Measurements from ENCODE around the gene SLC6A3. TPM values are rescaled to one million over a fixed set of nuclear protein-coding genes. Genes with fewer than 3 reads are reported as not detected.

The SLC6A3 gene
- total RNA-seq, 2 experiments from 2014 or later = 0.08 TPM; not detected in 1

- peaks cover 46% of the 10 kb centered on the region for H3K27me3 Mint-ChIP-seq
- POLR2A ChIA-PET = no interaction called here
- H3K4me3 Mint-ChIP-seq = no peak overlapping the region
- peak; percentile 20 for DNase-seq
- peaks cover 19% of the 10 kb centered on the region for H3K4me1 Mint-ChIP-seq
- no peak for ATAC-seq (ENCODE audit: low read depth)
- no peaks in the 10 kb centered on the region for H3K36me3 Mint-ChIP-seq
- H3K9me3 Mint-ChIP-seq = no peaks in the 10 kb centered on the region
- H3K27ac Mint-ChIP-seq = no peak overlapping the region
Measured at GRCh38 chr5:1446602-1447343, 1.5 kb upstream of the SLC6A3 start.

DNA sequence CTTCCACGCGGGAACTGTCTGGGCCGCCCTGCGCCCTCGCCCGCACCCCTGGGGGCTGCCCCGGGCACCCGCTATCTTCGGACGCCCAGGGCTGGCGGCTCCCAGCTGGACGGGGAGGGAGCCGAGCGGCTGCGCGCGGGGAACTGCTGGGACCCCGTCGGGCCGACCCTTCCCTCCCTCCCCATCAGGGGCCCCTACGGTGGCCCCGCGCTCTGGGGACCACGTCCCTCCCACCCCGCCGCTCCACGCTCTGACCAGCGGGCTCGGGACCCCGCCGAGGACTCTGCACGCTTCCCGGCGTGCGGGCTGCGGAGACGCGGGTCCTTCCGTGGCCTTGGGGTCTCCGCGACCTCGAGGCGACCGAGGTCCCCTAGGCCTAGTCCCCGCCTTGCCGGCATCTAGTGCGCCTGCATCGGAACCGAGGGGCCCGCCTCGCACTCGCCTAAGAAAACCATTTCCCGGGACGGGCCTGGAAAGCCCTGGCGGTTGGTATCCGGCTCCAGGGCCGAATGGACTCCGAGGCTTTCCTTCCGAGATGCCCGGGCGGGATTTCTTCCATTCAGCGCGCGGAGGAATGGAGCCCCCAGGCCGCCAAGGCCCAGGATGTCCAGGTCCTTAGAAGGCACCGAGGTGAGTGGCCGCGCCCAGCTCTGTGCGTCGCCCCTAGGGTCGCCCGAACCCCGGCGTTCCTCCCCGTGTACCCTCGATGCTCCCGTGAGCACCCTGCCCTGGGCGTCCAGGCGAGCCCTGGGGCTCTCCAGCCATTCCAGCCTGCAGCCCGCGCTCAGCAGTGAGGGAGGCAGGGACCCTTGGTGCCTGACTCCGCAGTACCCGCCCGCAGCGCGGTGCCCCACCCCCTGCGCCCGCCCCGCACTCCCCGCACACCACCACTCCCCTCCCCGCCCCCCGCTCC is 705 bp upstream of the SLC6A3 start:
- DNase-seq = peak; percentile 24
- Mint-ChIP-seq H3K4me3 (no peak overlapping the region), H3K27ac (no peak overlapping the region), H3K36me3 (no peaks in the 10 kb centered on the region), H3K4me1 (peaks cover 19% of the 10 kb centered on the region), H3K27me3 (peaks cover 44% of the 10 kb centered on the region), H3K9me3 (no peaks in the 10 kb centered on the region)
- ATAC-seq (ENCODE audit: low read depth) = no peak
- POLR2A ChIA-PET = no interaction called here

DNA sequence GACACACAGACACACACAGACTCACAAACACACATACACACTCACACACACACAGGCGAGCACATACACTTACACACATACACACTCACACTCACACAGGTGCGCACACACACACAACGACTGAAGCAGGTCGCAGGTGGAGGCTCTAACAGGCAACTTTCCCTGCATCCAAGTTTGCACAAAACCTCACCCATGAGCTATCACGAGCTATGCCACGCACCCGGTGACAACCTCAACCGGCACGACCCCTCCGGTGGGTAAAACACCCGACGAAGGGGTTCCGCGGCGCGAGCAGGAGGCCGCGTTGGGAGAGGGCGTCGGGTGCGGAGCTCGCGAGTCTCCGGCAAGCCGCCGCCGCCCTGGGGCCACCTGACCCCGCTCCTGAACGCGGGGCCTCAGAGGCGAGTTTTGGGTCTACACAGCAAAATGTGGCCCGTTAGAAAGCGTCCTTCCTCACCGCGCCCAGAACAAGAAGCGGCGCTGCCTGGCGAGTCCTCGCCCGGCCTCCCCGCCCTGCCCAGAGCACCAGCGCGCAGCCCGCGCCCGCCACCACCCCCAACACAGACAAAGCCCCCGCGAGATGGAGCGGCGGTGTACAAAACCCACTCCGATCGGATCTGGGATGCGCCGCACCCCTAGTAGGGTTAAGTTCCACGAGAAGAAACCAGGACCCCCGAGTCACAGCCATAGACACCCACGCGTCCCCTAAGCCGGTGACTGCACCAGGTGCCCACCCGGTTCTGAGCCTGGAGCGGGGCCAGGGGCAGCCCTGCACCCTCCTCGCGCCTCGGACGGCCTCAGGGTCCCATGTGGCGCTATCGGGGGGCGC is 665 bp downstream of the SLC6A3 start:
- H3K4me1 Mint-ChIP-seq = peaks cover 19% of the 10 kb centered on the region
- peaks cover 41% of the 10 kb centered on the region for H3K27me3 Mint-ChIP-seq
- H3K9me3 Mint-ChIP-seq = peaks cover 6% of the 10 kb centered on the region
- DNase-seq (peak; percentile 28), ATAC-seq (ENCODE audit: low read depth) (no peak)
- H3K36me3 Mint-ChIP-seq = no peaks in the 10 kb centered on the region
- peak overlapping the region; percentile 18 for H3K4me3 Mint-ChIP-seq
- H3K27ac Mint-ChIP-seq = no peak overlapping the region
- POLR2A ChIA-PET = no interaction called here

- H3K9me3 Mint-ChIP-seq = peaks cover 6% of the 10 kb centered on the region
- no peak overlapping the region for H3K4me3 Mint-ChIP-seq
- POLR2A ChIA-PET = no interaction called here
- DNase-seq (peak; percentile 24), ATAC-seq (ENCODE audit: low read depth) (no peak)
- H3K4me1 Mint-ChIP-seq = peaks cover 18% of the 10 kb centered on the region
- H3K27me3 Mint-ChIP-seq = peaks cover 41% of the 10 kb centered on the region
- no peak overlapping the region for H3K27ac Mint-ChIP-seq
- no peaks in the 10 kb centered on the region for H3K36me3 Mint-ChIP-seq
Measured at GRCh38 chr5:1443991-1444360, 1.3 kb downstream of the SLC6A3 start.

- Mint-ChIP-seq H3K4me3 (no peak overlapping the region), H3K27ac (no peak overlapping the region), H3K36me3 (no peaks in the 10 kb centered on the region), H3K4me1 (peaks cover 10% of the 10 kb centered on the region), H3K9me3 (peaks cover 6% of the 10 kb centered on the region), H3K27me3 (peaks cover 41% of the 10 kb centered on the region)
- no peak for ATAC-seq (ENCODE audit: low read depth)
- DNase-seq = no peak
- POLR2A ChIA-PET = no interaction called here
Measured at GRCh38 chr5:1443171-1443570, 2.1 kb downstream of the SLC6A3 start.

DNA sequence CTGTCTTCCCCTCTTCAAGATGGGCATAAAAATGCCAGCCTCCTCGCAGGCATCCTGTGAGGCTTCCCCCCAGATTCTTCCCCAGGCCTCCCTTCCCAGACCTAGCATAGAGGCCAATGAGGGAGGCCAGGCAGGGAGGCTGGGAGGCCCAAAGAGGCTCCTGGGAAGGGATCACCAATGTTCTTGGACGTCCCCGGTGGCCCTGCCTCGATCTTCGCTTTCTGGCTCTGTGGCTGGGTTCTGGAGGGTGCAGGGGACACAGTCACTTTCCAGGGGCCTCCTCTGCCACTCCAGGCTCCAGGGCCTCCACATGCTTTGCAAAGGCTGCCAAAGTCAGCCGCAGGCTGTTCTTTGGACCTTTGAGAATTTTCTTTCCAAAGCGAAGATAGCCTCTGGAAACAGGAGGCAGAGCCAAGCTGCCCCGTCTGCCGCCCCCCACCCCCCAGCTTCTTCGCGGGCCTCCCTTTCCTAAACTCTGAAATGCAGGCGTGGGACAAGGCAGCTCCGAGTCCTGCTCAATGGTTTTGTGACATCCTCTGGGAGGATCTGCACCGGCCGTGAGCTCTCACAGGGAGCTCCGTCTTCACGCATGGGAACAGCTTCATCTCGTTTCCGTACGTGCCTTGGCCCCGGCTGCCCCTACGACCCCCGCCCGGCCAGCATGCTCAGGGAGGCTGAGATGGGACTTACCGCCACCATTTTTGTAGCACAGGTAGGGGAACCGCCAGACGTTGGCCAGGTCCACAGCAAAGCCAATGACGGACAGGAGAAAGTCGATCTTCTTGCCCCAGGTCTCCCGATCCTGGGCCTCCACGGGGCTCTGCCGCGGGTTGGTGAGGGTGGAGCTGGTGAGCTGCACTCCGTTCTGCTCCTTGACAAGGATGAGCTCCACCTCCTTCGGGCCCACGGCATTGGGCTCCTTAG is 2.8 kb downstream of the SLC6A3 start:
- H3K4me1 Mint-ChIP-seq = peaks cover 5% of the 10 kb centered on the region
- no peak for ATAC-seq (ENCODE audit: low read depth)
- peaks cover 6% of the 10 kb centered on the region for H3K9me3 Mint-ChIP-seq
- H3K27ac Mint-ChIP-seq = no peak overlapping the region
- POLR2A ChIA-PET = no interaction called here
- H3K36me3 Mint-ChIP-seq = no peaks in the 10 kb centered on the region
- DNase-seq = peak; percentile 17
- H3K27me3 Mint-ChIP-seq = peaks cover 41% of the 10 kb centered on the region
- H3K4me3 Mint-ChIP-seq = no peak overlapping the region

DNA sequence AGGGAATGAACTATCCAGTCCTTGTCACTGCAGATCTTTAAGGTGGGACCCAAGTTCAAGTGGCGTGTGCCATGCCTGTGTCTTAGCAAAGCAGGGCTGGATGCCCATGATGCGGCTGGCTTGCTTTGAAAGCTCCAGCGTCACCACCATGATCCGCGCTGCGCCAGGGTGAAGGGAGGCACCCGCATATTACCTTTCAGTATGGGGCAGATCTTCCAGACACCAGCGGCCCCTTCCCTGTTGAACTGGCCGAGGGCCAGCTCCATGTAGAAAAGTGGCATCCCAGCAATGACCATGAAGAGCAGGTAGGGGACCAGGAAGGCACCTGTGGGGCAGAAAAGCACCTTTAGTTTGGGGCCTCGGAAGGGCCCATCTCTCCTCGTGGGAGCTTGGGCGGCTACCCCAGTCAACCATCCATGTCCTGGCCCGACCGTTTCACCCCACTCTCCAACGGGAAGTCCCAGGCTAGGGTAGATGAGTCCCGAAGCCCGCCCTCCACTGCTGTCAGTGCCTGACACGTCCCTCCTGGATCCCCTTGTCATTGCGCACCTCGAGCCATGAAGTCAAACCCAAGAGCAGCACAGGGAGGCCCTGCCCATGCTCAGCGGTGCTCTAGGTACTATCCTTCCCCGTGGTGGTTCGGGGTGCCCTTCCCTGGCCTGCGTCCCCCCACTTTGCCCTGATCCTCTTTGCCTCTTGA is 3.9 kb downstream of the SLC6A3 start:
- ATAC-seq (ENCODE audit: low read depth) (no peak), DNase-seq (peak; percentile 15)
- peaks cover 34% of the 10 kb centered on the region for H3K27me3 Mint-ChIP-seq
- H3K4me1 Mint-ChIP-seq = peaks cover 1% of the 10 kb centered on the region
- H3K27ac Mint-ChIP-seq = no peak overlapping the region
- no peaks in the 10 kb centered on the region for H3K36me3 Mint-ChIP-seq
- H3K4me3 Mint-ChIP-seq = no peak overlapping the region
- POLR2A ChIA-PET = no interaction called here
- H3K9me3 Mint-ChIP-seq = peaks cover 6% of the 10 kb centered on the region

GRCh38 chr5:1440098-1440493 is 5.1 kb downstream of the SLC6A3 start:
- ATAC-seq (ENCODE audit: low read depth) (no peak), DNase-seq (no peak)
- H3K4me1 Mint-ChIP-seq = peaks cover 1% of the 10 kb centered on the region
- H3K27me3 Mint-ChIP-seq = peaks cover 34% of the 10 kb centered on the region
- H3K4me3 Mint-ChIP-seq = no peak overlapping the region
- POLR2A ChIA-PET = no interaction called here
- no peak overlapping the region for H3K27ac Mint-ChIP-seq
- peaks cover 6% of the 10 kb centered on the region for H3K9me3 Mint-ChIP-seq
- no peaks in the 10 kb centered on the region for H3K36me3 Mint-ChIP-seq

GRCh38 chr5:1439388-1440097 is 5.7 kb downstream of the SLC6A3 start:
- no peak overlapping the region for H3K4me3 Mint-ChIP-seq
- H3K27me3 Mint-ChIP-seq = peaks cover 31% of the 10 kb centered on the region
- POLR2A ChIA-PET = no interaction called here
- ATAC-seq (ENCODE audit: low read depth) = no peak
- no peak overlapping the region for H3K27ac Mint-ChIP-seq
- no peaks in the 10 kb centered on the region for H3K36me3 Mint-ChIP-seq
- peaks cover 1% of the 10 kb centered on the region for H3K4me1 Mint-ChIP-seq
- DNase-seq = no peak
- peaks cover 6% of the 10 kb centered on the region for H3K9me3 Mint-ChIP-seq

- ATAC-seq (ENCODE audit: low read depth) = no peak
- POLR2A ChIA-PET = no interaction called here
- H3K36me3 Mint-ChIP-seq = no peaks in the 10 kb centered on the region
- no peaks in the 10 kb centered on the region for H3K4me1 Mint-ChIP-seq
- no peak overlapping the region for H3K27ac Mint-ChIP-seq
- peak; percentile 12 for DNase-seq
- H3K27me3 Mint-ChIP-seq = peaks cover 24% of the 10 kb centered on the region
- H3K9me3 Mint-ChIP-seq = peaks cover 6% of the 10 kb centered on the region
- no peak overlapping the region for H3K4me3 Mint-ChIP-seq
Measured at GRCh38 chr5:1438871-1439270, 6.4 kb downstream of the SLC6A3 start.

GRCh38 chr5:1437876-1438559 is 7.2 kb downstream of the SLC6A3 start:
- Mint-ChIP-seq H3K27ac (no peak overlapping the region), H3K27me3 (peaks cover 15% of the 10 kb centered on the region), H3K36me3 (no peaks in the 10 kb centered on the region), H3K9me3 (peaks cover 11% of the 10 kb centered on the region), H3K4me3 (no peak overlapping the region), H3K4me1 (no peaks in the 10 kb centered on the region)
- DNase-seq (no peak), ATAC-seq (ENCODE audit: low read depth) (no peak)
- POLR2A ChIA-PET = no interaction called here
